ENCODE data around the gene PTPRN. TPM values are rescaled to one million over a fixed set of nuclear protein-coding genes. Genes with fewer than 3 reads are reported as not detected.

Gene PTPRN
- total and polyA plus RNA-seq, 8 donors, result 6.3 to 220 (median 37.0) TPM

DNA sequence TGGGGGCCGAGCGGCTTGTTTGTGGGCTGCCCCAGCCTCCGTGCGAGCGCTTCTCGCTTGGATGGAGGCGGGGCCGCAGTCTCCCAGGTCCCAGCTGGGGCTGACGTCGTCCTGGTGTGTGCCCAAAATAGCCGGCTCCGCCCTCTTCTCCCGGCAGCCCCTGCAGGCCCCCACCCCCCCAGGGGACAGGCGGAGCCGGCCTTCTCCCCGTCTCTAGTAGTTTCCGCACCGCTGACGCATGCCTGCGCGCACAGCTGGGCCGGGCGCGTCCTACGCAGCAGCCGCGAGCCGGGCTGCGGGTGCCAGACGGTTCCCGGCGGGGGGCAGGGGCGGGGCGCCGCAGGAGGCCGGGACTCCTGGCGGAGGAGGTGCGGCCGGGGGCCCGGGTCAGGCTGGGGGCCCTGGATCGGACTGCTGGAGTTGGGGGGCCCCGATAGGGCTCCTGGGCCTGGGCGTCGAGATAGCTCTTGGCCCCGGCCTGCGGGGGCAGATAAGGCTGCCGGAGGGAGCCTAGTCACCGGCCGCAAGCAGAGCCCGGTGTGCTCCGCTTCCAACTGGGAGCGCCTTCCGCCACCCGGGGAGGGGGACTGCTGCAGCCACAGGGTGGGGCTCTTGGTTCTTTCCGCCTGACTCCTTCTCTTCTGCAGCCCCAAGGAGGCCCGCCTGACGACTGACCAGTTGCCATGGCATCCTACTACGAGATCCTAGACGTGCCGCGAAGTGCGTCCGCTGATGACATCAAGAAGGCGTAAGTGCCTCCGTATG is 29.9 kb downstream of the PTPRN start, which contains the start of gene DNAJB2:
DNAJB2 (plus strand) TSS at position 216 of the 765 bp plus-strand sequence; CDS start at position 684, 468 bp downstream.
- H3K27me3 ChIP-seq, result no peaks in the 10 kb centered on the region
- no peaks in the 10 kb centered on the region for H3K9me3 ChIP-seq
- WGBS, 2 donors, result 0 to 1% methylated on average over 47 to 65 of the region's 65 CpGs
- FAIRE-seq (no peak), ATAC-seq (peak; percentile 92 to 95 (median 94)), DNase-seq (peak; percentile 96 to 99 (median 99))
- H3K36me3 ChIP-seq, result peaks cover 0 to 19% (median 0%) of the 10 kb centered on the region in 3 donors
- intact Hi-C loops (cut with DNase I), result no loop called here
- peak within 1 kb of the TSS; percentile 92 to 98 (median 98) for H3K27ac ChIP-seq
- no peak for TF ChIP-seq CTCF (IDR thresholded peaks at IDR 0.05)
- peaks cover 7 to 18% (median 9%) of the 10 kb centered on the region in 3 donors for H3K4me1 ChIP-seq
- peak within 1 kb of the TSS; percentile 42 to 85 (median 74) for H3K4me3 ChIP-seq

- DNase-seq (no peak), ATAC-seq (peak; percentile 1 to 73 (median 48))
- H3K4me3 ChIP-seq, result peak overlapping the region in 3 of 4 donors; percentile 69 to 85 (median 78)
Observed at GRCh38 chr2:219278655-219279150, 30.5 kb downstream of the PTPRN start.

GRCh38 chr2:219277703-219278654 is 31.2 kb downstream of the PTPRN start:
- peak; percentile 95 to 99 (median 98) for TF ChIP-seq CTCF (IDR thresholded peaks at IDR 0.05)
- no peaks in the 10 kb centered on the region for H3K27me3 ChIP-seq
- H3K9me3 ChIP-seq, result no peaks in the 10 kb centered on the region
- FAIRE-seq, result no peak
- H3K4me3 ChIP-seq, result peak overlapping the region in 2 of 4 donors; percentile 14 to 78
- DNase-seq, result peak; percentile 70 to 90 (median 83)
- H3K36me3 ChIP-seq, result peaks cover 0 to 13% (median 0%) of the 10 kb centered on the region in 3 donors
- ATAC-seq, result peak; percentile 47 to 76 (median 62)
- 26% methylated on average over 25 of the region's 25 CpGs for WGBS, 2 donors
- intact Hi-C loops (cut with DNase I), result no loop called here
- peak overlapping the region; percentile 92 to 98 (median 98) for H3K27ac ChIP-seq
- H3K4me1 ChIP-seq, result peaks cover 7 to 18% (median 9%) of the 10 kb centered on the region in 3 donors

More at GRCh38 chr2:219278655-219279150, 30.5 kb downstream of the PTPRN start:
- intact Hi-C loops (cut with DNase I), result no loop called here
- peak overlapping the region; percentile 92 to 98 (median 98) for H3K27ac ChIP-seq
- peaks cover 0 to 15% (median 0%) of the 10 kb centered on the region in 3 donors for H3K36me3 ChIP-seq
- peaks cover 7 to 18% (median 9%) of the 10 kb centered on the region in 3 donors for H3K4me1 ChIP-seq
- 4 to 5% methylated on average over 9 of the region's 9 CpGs for WGBS, 2 donors
- no peaks in the 10 kb centered on the region for H3K27me3 ChIP-seq
- TF ChIP-seq CTCF (IDR thresholded peaks at IDR 0.05), result no peak
- H3K9me3 ChIP-seq, result no peaks in the 10 kb centered on the region
- peak; percentile 86 for FAIRE-seq

DNA sequence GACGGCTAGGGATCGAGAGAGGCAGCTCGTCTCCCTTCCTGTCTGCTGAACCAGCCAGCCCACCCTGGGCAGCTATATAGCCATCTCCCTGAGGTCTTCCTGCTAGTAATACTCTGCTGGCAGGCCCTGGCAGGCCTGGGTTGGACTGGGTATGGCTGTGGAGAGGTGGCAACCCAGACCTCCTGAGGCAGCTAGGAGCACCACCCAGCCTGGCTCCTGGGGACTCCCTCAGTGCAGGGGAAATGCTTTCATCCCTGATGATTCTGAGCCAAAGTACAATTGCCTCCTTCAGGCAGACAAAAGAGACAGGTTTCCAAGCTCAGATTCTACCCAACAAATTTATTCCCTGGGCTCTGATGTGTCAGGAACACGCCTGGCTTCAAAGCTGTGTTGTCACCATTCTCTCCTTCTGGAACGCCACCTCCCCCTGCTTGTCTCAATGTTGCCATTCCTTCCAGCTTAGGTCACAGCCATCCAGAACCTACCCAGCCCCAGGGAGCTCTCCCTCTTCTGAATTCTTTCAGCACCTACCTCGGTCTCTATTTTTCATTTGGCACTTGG is 34.8 kb downstream of the PTPRN start:
- ATAC-seq (peak in 1 of 4 donors; percentile 11), FAIRE-seq (no peak), DNase-seq (no peak)
- intact Hi-C loops (cut with DNase I), result no loop called here
- Histone ChIP-seq H3K27ac (peak overlapping the region; percentile 17 to 84 (median 60)), H3K27me3 (no peaks in the 10 kb centered on the region), H3K4me1 (peaks cover 7 to 10% (median 9%) of the 10 kb centered on the region in 3 donors), H3K36me3 (no peaks in the 10 kb centered on the region), H3K4me3 (no peak overlapping the region), H3K9me3 (no peaks in the 10 kb centered on the region)
- WGBS, 2 donors, result 45 to 49% methylated on average over 6 of the region's 6 CpGs
- TF ChIP-seq CTCF (IDR thresholded peaks at IDR 0.05), result no peak
